ENCODE data around the gene GPR78.

Gene GPR78

DNA sequence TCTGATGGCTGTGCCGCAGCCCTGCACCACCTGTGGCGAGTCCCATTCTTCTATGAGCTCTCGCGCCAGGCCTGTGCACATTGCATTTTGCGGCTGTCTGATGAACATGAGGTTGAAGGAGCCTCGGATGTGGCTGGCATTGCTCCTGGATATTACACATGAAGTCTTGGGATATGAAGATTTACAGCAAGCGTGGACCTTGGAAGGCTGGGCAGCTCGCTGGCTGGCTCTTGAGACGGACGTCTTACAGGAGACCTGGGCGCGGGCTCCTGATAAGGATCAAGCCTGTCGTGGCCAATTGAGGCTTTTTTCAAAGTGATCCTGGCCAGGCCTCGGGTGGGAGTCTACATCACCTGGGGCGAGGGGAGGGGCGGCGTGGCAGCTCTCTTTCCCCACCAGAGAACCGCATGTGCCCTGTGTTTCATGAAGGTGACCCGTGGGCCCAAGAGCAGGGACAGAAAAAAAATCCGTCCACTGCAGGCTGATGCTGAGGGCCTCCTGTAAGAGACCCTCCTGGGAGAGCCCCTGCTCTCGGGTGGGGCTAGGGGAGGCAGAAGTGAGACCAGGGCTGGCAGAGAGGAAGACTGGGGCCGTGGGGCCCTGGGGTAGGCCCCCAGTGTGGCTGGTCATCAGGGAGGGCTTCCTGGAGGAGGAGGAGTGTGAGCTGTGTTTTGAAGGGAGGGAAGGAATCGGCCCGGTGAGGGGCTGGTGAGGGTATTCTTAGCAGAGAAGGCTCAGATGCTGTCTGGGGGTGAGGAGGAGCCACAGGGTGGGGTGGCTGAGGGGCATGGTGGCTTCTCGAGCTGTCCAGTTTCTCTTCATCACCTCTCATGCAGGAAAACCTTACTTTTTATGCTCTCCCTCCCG is 36.0 kb downstream of the GPR78 start:
- WGBS: 83% methylated on average over 26 of the region's 26 CpGs
- Histone ChIP-seq H4K91ac (ENCODE audit: low read length) (no peak overlapping the region), H3K9me3 (ENCODE audit: control insufficient read depth, low read length) (no peaks in the 10 kb centered on the region), H2AK5ac (ENCODE audit: low read length, severe bottlenecking) (no peak overlapping the region), H2BK5ac (ENCODE audit: low read depth, low read length, poor library complexity, severe bottlenecking) (no peak overlapping the region), H3K27ac (ENCODE audit: low read length, poor library complexity, severe bottlenecking) (no peak overlapping the region), H2BK120ac (ENCODE audit: low read depth, low read length) (no peak overlapping the region), H3K18ac (ENCODE audit: low read depth in 1 of 2, low read length in 2 of 2) (no peak overlapping the region), H3K36me3 (ENCODE audit: control insufficient read depth in 1 of 2, insufficient read depth in 2 of 2, low read depth in 1 of 2, low read length in 2 of 2) (peaks cover 9 to 16% of the 10 kb centered on the region in 2 experiments), H2AFZ (ENCODE audit: low read depth, low read length) (no peak overlapping the region), H3K4me2 (ENCODE audit: low read length, poor library complexity, severe bottlenecking) (no peak overlapping the region), H2BK12ac (ENCODE audit: low read length in 2 of 2) (no peak overlapping the region), H3K4me3 (ENCODE audit: insufficient read depth in 1 of 2, low read depth in 1 of 2, low read length in 2 of 2) (no peak overlapping the region), H4K8ac (ENCODE audit: low read length) (no peak overlapping the region), H3K23ac (ENCODE audit: low read length in 2 of 2) (no peak overlapping the region), H3K79me1 (replicated peaks; ENCODE audit: low read length, poor library complexity, severe bottlenecking) (no peaks in the 10 kb centered on the region), H3K14ac (ENCODE audit: low read length in 2 of 2) (no peak overlapping the region), H3K4ac (ENCODE audit: low read depth in 1 of 2, low read length in 2 of 2) (no peak overlapping the region), H3K4me1 (ENCODE audit: control insufficient read depth, insufficient read depth, low read depth, low read length) (no peaks in the 10 kb centered on the region), H3K9ac (ENCODE audit: low read length) (no peak overlapping the region), H3K27me3 (ENCODE audit: control insufficient read depth in 1 of 2, insufficient read depth in 1 of 2, low read length in 2 of 2) (peaks cover 7 to 11% of the 10 kb centered on the region in 2 experiments), H2BK15ac (ENCODE audit: low read depth, poor library complexity, severe bottlenecking) (no peak overlapping the region)
- DNase-seq: no peak

DNA sequence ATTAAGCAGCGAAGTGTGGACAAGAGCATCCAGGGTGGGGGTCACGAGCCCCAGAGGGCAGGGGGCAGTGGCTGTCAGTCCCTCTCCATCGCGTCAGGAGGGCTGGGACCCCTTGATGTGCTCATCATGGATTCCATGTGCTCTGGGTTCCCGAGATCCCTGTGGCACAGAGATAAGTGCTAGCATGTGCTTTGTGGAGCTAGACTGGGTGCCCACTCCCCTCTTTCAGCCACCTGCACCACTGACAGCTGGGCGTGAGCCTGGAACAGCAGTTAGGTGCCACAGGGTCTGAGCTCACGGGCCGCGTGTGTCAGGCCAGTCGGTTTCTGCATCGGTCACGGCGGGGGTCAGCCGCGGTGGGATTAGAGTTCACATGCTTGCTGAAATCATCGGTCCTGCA is 36.6 kb downstream of the GPR78 start:
- WGBS: 83% methylated on average over 16 of the region's 16 CpGs
- no peak overlapping the region for H3K9ac ChIP-seq (ENCODE audit: low read length)

GRCh38 chr4:8617486-8618040 is 37.4 kb downstream of the GPR78 start:
- Histone ChIP-seq H2BK12ac (ENCODE audit: low read length in 2 of 2) (no peak overlapping the region), H3K27me3 (ENCODE audit: control insufficient read depth in 1 of 2, insufficient read depth in 1 of 2, low read length in 2 of 2) (peaks cover 4 to 11% of the 10 kb centered on the region in 2 experiments), H2AFZ (ENCODE audit: low read depth, low read length) (no peak overlapping the region), H4K91ac (ENCODE audit: low read length) (no peak overlapping the region), H3K18ac (ENCODE audit: low read depth in 1 of 2, low read length in 2 of 2) (no peak overlapping the region), H3K4me2 (ENCODE audit: low read length, poor library complexity, severe bottlenecking) (no peak overlapping the region), H3K14ac (ENCODE audit: low read length in 2 of 2) (no peak overlapping the region), H2BK15ac (ENCODE audit: low read depth, poor library complexity, severe bottlenecking) (no peak overlapping the region), H3K9ac (ENCODE audit: low read length) (no peak overlapping the region), H3K27ac (ENCODE audit: low read length, poor library complexity, severe bottlenecking) (no peak overlapping the region), H3K36me3 (ENCODE audit: control insufficient read depth in 1 of 2, insufficient read depth in 2 of 2, low read depth in 1 of 2, low read length in 2 of 2) (peaks cover 5 to 16% of the 10 kb centered on the region in 2 experiments), H2BK5ac (ENCODE audit: low read depth, low read length, poor library complexity, severe bottlenecking) (no peak overlapping the region), H3K4me3 (ENCODE audit: insufficient read depth in 1 of 2, low read depth in 1 of 2, low read length in 2 of 2) (no peak overlapping the region), H3K9me3 (ENCODE audit: control insufficient read depth, low read length) (no peaks in the 10 kb centered on the region), H3K23ac (ENCODE audit: low read length in 2 of 2) (no peak overlapping the region), H3K4me1 (ENCODE audit: control insufficient read depth, insufficient read depth, low read depth, low read length) (no peaks in the 10 kb centered on the region), H2AK5ac (ENCODE audit: low read length, severe bottlenecking) (no peak overlapping the region), H2BK120ac (ENCODE audit: low read depth, low read length) (no peak overlapping the region), H3K79me1 (replicated peaks; ENCODE audit: low read length, poor library complexity, severe bottlenecking) (no peaks in the 10 kb centered on the region), H4K8ac (ENCODE audit: low read length) (no peak overlapping the region), H3K4ac (ENCODE audit: low read depth in 1 of 2, low read length in 2 of 2) (no peak overlapping the region)
- no peak for DNase-seq
- 85% methylated on average over 20 of the region's 21 CpGs for WGBS

More for the DNA sequence above, 36.6 kb downstream of the GPR78 start:
- Histone ChIP-seq H2BK12ac (ENCODE audit: low read length in 2 of 2) (no peak overlapping the region), H3K4me3 (ENCODE audit: insufficient read depth in 1 of 2, low read depth in 1 of 2, low read length in 2 of 2) (no peak overlapping the region), H4K91ac (ENCODE audit: low read length) (no peak overlapping the region), H2BK15ac (ENCODE audit: low read depth, poor library complexity, severe bottlenecking) (no peak overlapping the region), H3K4me2 (ENCODE audit: low read length, poor library complexity, severe bottlenecking) (no peak overlapping the region), H2BK5ac (ENCODE audit: low read depth, low read length, poor library complexity, severe bottlenecking) (no peak overlapping the region), H3K36me3 (ENCODE audit: control insufficient read depth in 1 of 2, insufficient read depth in 2 of 2, low read depth in 1 of 2, low read length in 2 of 2) (peaks cover 9 to 16% of the 10 kb centered on the region in 2 experiments), H2AK5ac (ENCODE audit: low read length, severe bottlenecking) (no peak overlapping the region), H2AFZ (ENCODE audit: low read depth, low read length) (no peak overlapping the region), H2BK120ac (ENCODE audit: low read depth, low read length) (no peak overlapping the region), H3K23ac (ENCODE audit: low read length in 2 of 2) (no peak overlapping the region), H3K27me3 (ENCODE audit: control insufficient read depth in 1 of 2, insufficient read depth in 1 of 2, low read length in 2 of 2) (peaks cover 4 to 11% of the 10 kb centered on the region in 2 experiments), H3K79me1 (replicated peaks; ENCODE audit: low read length, poor library complexity, severe bottlenecking) (no peaks in the 10 kb centered on the region), H3K27ac (ENCODE audit: low read length, poor library complexity, severe bottlenecking) (no peak overlapping the region), H3K9me3 (ENCODE audit: control insufficient read depth, low read length) (no peaks in the 10 kb centered on the region), H3K14ac (ENCODE audit: low read length in 2 of 2) (no peak overlapping the region), H3K4me1 (ENCODE audit: control insufficient read depth, insufficient read depth, low read depth, low read length) (no peaks in the 10 kb centered on the region), H4K8ac (ENCODE audit: low read length) (no peak overlapping the region), H3K4ac (ENCODE audit: low read depth in 1 of 2, low read length in 2 of 2) (no peak overlapping the region), H3K18ac (ENCODE audit: low read depth in 1 of 2, low read length in 2 of 2) (no peak overlapping the region)
- no peak for DNase-seq

- H3K36me3 ChIP-seq (ENCODE audit: control insufficient read depth in 1 of 2, insufficient read depth in 2 of 2, low read depth in 1 of 2, low read length in 2 of 2): peaks cover 4 to 13% of the 10 kb centered on the region in 2 experiments
- no peak overlapping the region for H2AFZ ChIP-seq (ENCODE audit: low read depth, low read length)
- no peak overlapping the region for H3K18ac ChIP-seq (ENCODE audit: low read depth in 1 of 2, low read length in 2 of 2)
- H3K14ac ChIP-seq (ENCODE audit: low read length in 2 of 2): no peak overlapping the region
- no peak overlapping the region for H2AK5ac ChIP-seq (ENCODE audit: low read length, severe bottlenecking)
- no peak overlapping the region for H3K4me2 ChIP-seq (ENCODE audit: low read length, poor library complexity, severe bottlenecking)
- H2BK12ac ChIP-seq (ENCODE audit: low read length in 2 of 2): no peak overlapping the region
- H4K91ac ChIP-seq (ENCODE audit: low read length): no peak overlapping the region
- H3K27ac ChIP-seq (ENCODE audit: low read length, poor library complexity, severe bottlenecking): no peak overlapping the region
- H2BK5ac ChIP-seq (ENCODE audit: low read depth, low read length, poor library complexity, severe bottlenecking): no peak overlapping the region
- no peak overlapping the region for H2BK15ac ChIP-seq (ENCODE audit: low read depth, poor library complexity, severe bottlenecking)
- no peak overlapping the region for H2BK120ac ChIP-seq (ENCODE audit: low read depth, low read length)
- no peaks in the 10 kb centered on the region for H3K79me1 ChIP-seq (replicated peaks; ENCODE audit: low read length, poor library complexity, severe bottlenecking)
- no peak for DNase-seq
- no peak overlapping the region for H3K23ac ChIP-seq (ENCODE audit: low read length in 2 of 2)
- no peaks in the 10 kb centered on the region for H3K9me3 ChIP-seq (ENCODE audit: control insufficient read depth, low read length)
- H3K27me3 ChIP-seq (ENCODE audit: control insufficient read depth in 1 of 2, insufficient read depth in 1 of 2, low read length in 2 of 2): peaks cover 4 to 11% of the 10 kb centered on the region in 2 experiments
- no peaks in the 10 kb centered on the region for H3K4me1 ChIP-seq (ENCODE audit: control insufficient read depth, insufficient read depth, low read depth, low read length)
- no peak overlapping the region for H3K4me3 ChIP-seq (ENCODE audit: insufficient read depth in 1 of 2, low read depth in 1 of 2, low read length in 2 of 2)
- H4K8ac ChIP-seq (ENCODE audit: low read length): no peak overlapping the region
- WGBS: 86% methylated on average over 15 of the region's 15 CpGs
- H3K4ac ChIP-seq (ENCODE audit: low read depth in 1 of 2, low read length in 2 of 2): no peak overlapping the region
- no peak overlapping the region for H3K9ac ChIP-seq (ENCODE audit: low read length)
Measured at GRCh38 chr4:8618421-8618820, 38.2 kb downstream of the GPR78 start.
